Thoracic aorta (tissue), 2 donors: Measurements from ENCODE around the gene POLE4. TPM values are rescaled to one million over a fixed set of nuclear protein-coding genes. Genes with fewer than 3 reads are reported as not detected.

ENCODE experiments used
- ATAC-seq: fragments of 150-250 bp; one replicate; pipeline ENCODE4 v1.8.0; 2017; ENCODE audit warnings: low read depth; ENCODE audit not compliant: insufficient number of reproducible peaks, low FRiP score
- DNase-seq: peaks from one replicate; pipeline ENCODE4 v3.0.0-alpha.2; 2020; ENCODE audit warnings: low spot score
- H3K27ac ChIP-seq, 2 donors: fragments of 200-600 bp; sonication (generic); 1 replicate in 1 of 2; 2 replicates in 1 of 2; pipeline ENCODE4 v1.5.1; 2016; ENCODE audit warnings: mild to moderate bottlenecking in 2 of 2, moderate library complexity in 2 of 2
- H3K27me3 ChIP-seq: fragments of 200-600 bp; sonication (generic); replicated peaks from 2 replicates; pipeline ENCODE4 v1.6.0; 2016; ENCODE audit warnings: mild to moderate bottlenecking; ENCODE audit not compliant: insufficient read depth
- H3K36me3 ChIP-seq: fragments of 200-600 bp; sonication (generic); one replicate; pipeline ENCODE4 v1.5.1; 2016
- H3K4me1 ChIP-seq, 2 donors: fragments of 200-600 bp; sonication (generic); 1 replicate in 1 of 2; 2 replicates in 1 of 2; pipeline versions ENCODE4 v1.5.1 to v1.6.0; 2016; ENCODE audit warnings: low read depth in 2 of 2, mild to moderate bottlenecking in 1 of 2; ENCODE audit not compliant: control insufficient read depth in 1 of 2
- H3K4me3 ChIP-seq: fragments of 200-600 bp; sonication (generic); 2 replicates; pipeline ENCODE4 v1.5.1; 2016; ENCODE audit warnings: mild to moderate bottlenecking
- H3K9me3 ChIP-seq: fragments of 200-600 bp; sonication (generic); 2 replicates; pipeline ENCODE4 v1.5.1; 2016
- total RNA-seq, 2 donors: library from RNA; depleted of rRNA; stranded (reverse); fragments of >200 nt; gene quantifications; one replicate each; pipeline versions ENCODE4 v1.1.0 to v1.2.3, GENCODE V29; 2016
- TF ChIP-seq, protein P1 (sequence below): fragments of 200-600 bp; sonication (generic); IDR thresholded peaks from one replicate; pipeline ENCODE4 v1.5.1; 2019; ENCODE audit warnings: antibody characterized with exemption

POLE4 gene
- total RNA-seq, 2 donors from 2014 or later = 12.8 to 16.4 TPM

- Histone ChIP-seq H3K9me3 (no peaks in the 10 kb centered on the region), H3K36me3 (no peaks in the 10 kb centered on the region), H3K4me3 (no peak overlapping the region), H3K4me1 (no peaks in the 10 kb centered on the region), H3K27me3 (no peaks in the 10 kb centered on the region), H3K27ac (no peak overlapping the region)
- DNase-seq = no peak
- TF ChIP-seq, protein P1, sequence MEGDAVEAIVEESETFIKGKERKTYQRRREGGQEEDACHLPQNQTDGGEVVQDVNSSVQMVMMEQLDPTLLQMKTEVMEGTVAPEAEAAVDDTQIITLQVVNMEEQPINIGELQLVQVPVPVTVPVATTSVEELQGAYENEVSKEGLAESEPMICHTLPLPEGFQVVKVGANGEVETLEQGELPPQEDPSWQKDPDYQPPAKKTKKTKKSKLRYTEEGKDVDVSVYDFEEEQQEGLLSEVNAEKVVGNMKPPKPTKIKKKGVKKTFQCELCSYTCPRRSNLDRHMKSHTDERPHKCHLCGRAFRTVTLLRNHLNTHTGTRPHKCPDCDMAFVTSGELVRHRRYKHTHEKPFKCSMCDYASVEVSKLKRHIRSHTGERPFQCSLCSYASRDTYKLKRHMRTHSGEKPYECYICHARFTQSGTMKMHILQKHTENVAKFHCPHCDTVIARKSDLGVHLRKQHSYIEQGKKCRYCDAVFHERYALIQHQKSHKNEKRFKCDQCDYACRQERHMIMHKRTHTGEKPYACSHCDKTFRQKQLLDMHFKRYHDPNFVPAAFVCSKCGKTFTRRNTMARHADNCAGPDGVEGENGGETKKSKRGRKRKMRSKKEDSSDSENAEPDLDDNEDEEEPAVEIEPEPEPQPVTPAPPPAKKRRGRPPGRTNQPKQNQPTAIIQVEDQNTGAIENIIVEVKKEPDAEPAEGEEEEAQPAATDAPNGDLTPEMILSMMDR = no peak
- ATAC-seq = no peak
These were observed 22.5 kb upstream of the POLE4 start for GRCh38 chr2:74935975-74936391.

GRCh38 chr2:74937221-74937880, 21.1 kb upstream of the POLE4 start:
- no peak overlapping the region for H3K27ac ChIP-seq
- TF ChIP-seq, protein P1 = no peak
- no peaks in the 10 kb centered on the region for H3K27me3 ChIP-seq
- H3K4me3 ChIP-seq = no peak overlapping the region
- no peaks in the 10 kb centered on the region for H3K36me3 ChIP-seq
- ATAC-seq = no peak
- H3K4me1 ChIP-seq = no peaks in the 10 kb centered on the region
- H3K9me3 ChIP-seq = no peaks in the 10 kb centered on the region
- DNase-seq = no peak

DNA sequence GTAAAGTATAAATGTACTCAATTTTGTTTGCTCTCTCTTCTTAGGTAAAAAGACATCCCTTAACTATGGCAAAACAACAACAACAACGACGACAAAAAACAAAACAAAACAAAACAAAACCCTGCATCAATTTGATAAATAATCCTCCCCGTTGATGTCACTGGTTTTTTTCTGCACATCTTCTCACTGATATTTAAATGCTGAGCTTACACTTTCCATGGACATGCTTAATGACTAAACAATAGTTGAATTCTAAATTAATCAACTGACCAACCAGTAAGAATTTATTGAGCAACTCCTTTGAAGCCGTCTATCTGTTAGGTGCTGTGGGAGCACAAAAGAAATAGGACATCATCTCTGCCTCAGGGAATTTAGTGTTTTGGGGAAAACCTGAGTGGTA, 20.2 kb upstream of the POLE4 start:
- TF ChIP-seq, protein P1 = no peak
- no peak overlapping the region for H3K27ac ChIP-seq
- no peaks in the 10 kb centered on the region for H3K4me1 ChIP-seq
- H3K9me3 ChIP-seq = no peaks in the 10 kb centered on the region
- H3K36me3 ChIP-seq = no peaks in the 10 kb centered on the region
- no peaks in the 10 kb centered on the region for H3K27me3 ChIP-seq
- no peak overlapping the region for H3K4me3 ChIP-seq
- DNase-seq = no peak
- no peak for ATAC-seq

GRCh38 chr2:74939919-74940812, 18.3 kb upstream of the POLE4 start:
- no peak overlapping the region for H3K4me3 ChIP-seq
- H3K4me1 ChIP-seq = no peaks in the 10 kb centered on the region
- H3K27me3 ChIP-seq = no peaks in the 10 kb centered on the region
- DNase-seq (no peak), ATAC-seq (no peak)
- H3K9me3 ChIP-seq = no peaks in the 10 kb centered on the region
- no peak overlapping the region for H3K27ac ChIP-seq
- no peaks in the 10 kb centered on the region for H3K36me3 ChIP-seq
- TF ChIP-seq, protein P1 = no peak

- TF ChIP-seq, protein P1 = no peak
- no peak for DNase-seq
- no peaks in the 10 kb centered on the region for H3K36me3 ChIP-seq
- H3K4me1 ChIP-seq = no peaks in the 10 kb centered on the region
- ATAC-seq = no peak
- H3K27ac ChIP-seq = no peak overlapping the region
- no peak overlapping the region for H3K4me3 ChIP-seq
- no peaks in the 10 kb centered on the region for H3K9me3 ChIP-seq
- no peaks in the 10 kb centered on the region for H3K27me3 ChIP-seq
These were observed 17.2 kb upstream of the POLE4 start for GRCh38 chr2:74941284-74941683.
